Adrenal gland (tissue), 12 donors: ENCODE data around the gene LIPJ. TPM values are rescaled to one million over a fixed set of nuclear protein-coding genes. Genes with fewer than 3 reads are reported as not detected.

Experiments
- DNase-seq, 7 donors: peaks; one replicate each; pipeline ENCODE4 v3.0.0-alpha.2; 2019 to 2020
- H3K27ac ChIP-seq, 5 donors: fragments of 200-600 bp; sonication (generic) in 4 of 5; 1 replicate in 3 of 5; 2 replicates in 2 of 5; pipeline versions ENCODE4 v1.5.1 to v1.8.0; 2016 to 2020; ENCODE audit warnings: mild to moderate bottlenecking in 1 of 5
- H3K27me3 ChIP-seq: fragments of 200-600 bp; 2 replicates; pipeline ENCODE4 v1.8.0; 2021
- H3K36me3 ChIP-seq, 2 donors: fragments of 200-600 bp; replicated peaks in 1 of 2; 1 replicate in 1 of 2; 2 replicates in 1 of 2; pipeline versions ENCODE4 v1.5.1 to v1.8.0; 2018 to 2022
- H3K4me1 ChIP-seq, 2 donors: fragments of 200-600 bp; replicated peaks in 1 of 2; 1 replicate in 1 of 2; 2 replicates in 1 of 2; pipeline versions ENCODE4 v1.5.1 to v1.8.0; 2018 to 2021
- H3K4me3 ChIP-seq, 4 donors: fragments of 200-600 bp; sonication (generic) in 3 of 4; one replicate each; pipeline ENCODE4 v1.5.1; 2016 to 2018
- H3K9me3 ChIP-seq, 3 donors: fragments of 200-600 bp; sonication (generic) in 1 of 3; replicated peaks in 1 of 3; 1 replicate in 2 of 3; 2 replicates in 1 of 3; pipeline versions ENCODE4 v1.5.1 to v1.8.0; 2016 to 2021
- POLR2A ChIP-seq, 2 donors: fragments of 450-650 bp; IDR thresholded peaks; one replicate each; pipeline ENCODE4 v1.6.1; 2017; ENCODE audit warnings: antibody characterized with exemption in 2 of 2, mild to moderate bottlenecking in 2 of 2, moderate library complexity in 1 of 2
- WGBS, 4 donors: extraction: QIAGEN DNeasy Blood & Tissue Kit in 2 of 4; methylation state at CpG; one replicate each; pipeline versions ENCODE4 v1.1.5 to v1.1.7; 2013 to 2017; 5-methylcytosine and 5-hydroxymethylcytosine counted together
- intact Hi-C, 2 donors: fragments of 100-400 bp; cut with DNase I; formaldehyde crosslinking; loops; one replicate each; pipeline versions ENCODE4 v1.14.1 to v1.15.0; 2022 to 2023
- polyA plus RNA-seq, 3 donors: library from polyadenylated mRNA; stranded (reverse); fragments of 200-250 nt in 2 of 3; fragments of 350-450 nt in 1 of 3; fragmentation: Illumina TruSeq in 1 of 3; extraction: RNeasy Lipid Tissue Mini Kit (QIAGEN cat#74804) in 1 of 3; gene quantifications; one replicate each; pipeline ENCODE4 v1.2.3, GENCODE V29; 2013 to 2014
- total RNA-seq, 9 donors: library from RNA; depleted of rRNA in 4 of 9; stranded (reverse); fragments of >200 nt in 4 of 9; fragments of 120-200 nt in 1 of 9; fragmentation: NEBNext Ultra II Directional in 1 of 9; extraction: Animal tissue kit (Norgen Biotek cat#: 25700) in 1 of 9; gene quantifications; one replicate each; pipeline versions ENCODE4 v1.1.0 to v1.2.4, GENCODE V29; 2013 to 2023
- TF ChIP-seq, protein P1 (sequence below), 6 experiments: fragments of 450-650 bp in 4 of 6; fragments of 200-600 bp in 2 of 6; sonication (generic) in 1 of 6; IDR thresholded peaks; 1 replicate in 5 of 6; 2 replicates in 1 of 6; pipeline versions ENCODE4 v1.5.1 to v1.8.0; 2016 to 2021; ENCODE audit warnings: antibody characterized with exemption in 6 of 6, mild to moderate bottlenecking in 2 of 6, moderate library complexity in 1 of 6
- donor health status: healthy with polysubstance abuse.
- donor health status: Bipolar disorder and iron deficiency.
- donor health status: DM: yes; HTN: yes; CAD: no.
- donor health status: DM: no; HTN: no; CAD: no.
- donor health status: DM: no; HTN: no; CAD: no.
- donor health status: DM: yes; HTN: yes; CAD: no.

Gene LIPJ
- total and polyA plus RNA-seq, 12 donors = 0.05 to 0.17 (median 0.07) TPM; not detected in 9

DNA sequence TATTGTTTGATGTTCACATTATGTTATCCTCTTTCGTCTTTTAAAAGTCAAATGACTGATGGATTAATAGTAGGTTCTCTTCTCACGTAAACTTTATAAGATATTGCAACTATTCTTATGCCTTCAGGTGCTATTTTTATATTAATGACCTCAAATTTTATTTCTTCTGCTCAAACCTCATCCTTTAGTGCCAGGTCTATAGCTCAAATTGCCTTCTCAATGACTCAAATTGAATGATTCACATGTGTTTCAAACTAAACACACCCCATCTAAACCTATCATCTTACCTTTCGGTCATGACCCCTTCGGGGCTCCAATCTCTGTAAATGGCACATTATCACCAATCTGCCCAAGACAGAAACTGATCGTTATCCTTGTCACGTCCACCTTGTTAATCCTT, 55.6 kb downstream of the LIPJ start:
- TF ChIP-seq POLR2A (IDR thresholded peaks at IDR 0.05) = no peak
- TF ChIP-seq, protein P1, sequence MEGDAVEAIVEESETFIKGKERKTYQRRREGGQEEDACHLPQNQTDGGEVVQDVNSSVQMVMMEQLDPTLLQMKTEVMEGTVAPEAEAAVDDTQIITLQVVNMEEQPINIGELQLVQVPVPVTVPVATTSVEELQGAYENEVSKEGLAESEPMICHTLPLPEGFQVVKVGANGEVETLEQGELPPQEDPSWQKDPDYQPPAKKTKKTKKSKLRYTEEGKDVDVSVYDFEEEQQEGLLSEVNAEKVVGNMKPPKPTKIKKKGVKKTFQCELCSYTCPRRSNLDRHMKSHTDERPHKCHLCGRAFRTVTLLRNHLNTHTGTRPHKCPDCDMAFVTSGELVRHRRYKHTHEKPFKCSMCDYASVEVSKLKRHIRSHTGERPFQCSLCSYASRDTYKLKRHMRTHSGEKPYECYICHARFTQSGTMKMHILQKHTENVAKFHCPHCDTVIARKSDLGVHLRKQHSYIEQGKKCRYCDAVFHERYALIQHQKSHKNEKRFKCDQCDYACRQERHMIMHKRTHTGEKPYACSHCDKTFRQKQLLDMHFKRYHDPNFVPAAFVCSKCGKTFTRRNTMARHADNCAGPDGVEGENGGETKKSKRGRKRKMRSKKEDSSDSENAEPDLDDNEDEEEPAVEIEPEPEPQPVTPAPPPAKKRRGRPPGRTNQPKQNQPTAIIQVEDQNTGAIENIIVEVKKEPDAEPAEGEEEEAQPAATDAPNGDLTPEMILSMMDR (IDR thresholded peaks at IDR 0.05) = no peak
- Histone ChIP-seq H3K27me3 (no peaks in the 10 kb centered on the region), H3K9me3 (no peaks in the 10 kb centered on the region), H3K27ac (no peak overlapping the region), H3K36me3 (no peaks in the 10 kb centered on the region), H3K4me1 (no peaks in the 10 kb centered on the region), H3K4me3 (no peak overlapping the region)
- 79 to 88% (median 82%) methylated on average over 6 of the region's 6 CpGs for WGBS, 4 donors
- DNase-seq = no peak
- intact Hi-C loops = no loop called here

- Histone ChIP-seq H3K36me3 (no peaks in the 10 kb centered on the region), H3K27me3 (no peaks in the 10 kb centered on the region), H3K9me3 (no peaks in the 10 kb centered on the region), H3K4me3 (no peak overlapping the region), H3K4me1 (no peaks in the 10 kb centered on the region), H3K27ac (no peak overlapping the region)
- no peak for TF ChIP-seq POLR2A (IDR thresholded peaks at IDR 0.05)
- TF ChIP-seq, protein P1 (IDR thresholded peaks at IDR 0.05) = no peak
- DNase-seq = no peak
- intact Hi-C loops = no loop called here
These were observed 56.4 kb downstream of the LIPJ start for GRCh38 chr10:88642963-88643362.

DNA sequence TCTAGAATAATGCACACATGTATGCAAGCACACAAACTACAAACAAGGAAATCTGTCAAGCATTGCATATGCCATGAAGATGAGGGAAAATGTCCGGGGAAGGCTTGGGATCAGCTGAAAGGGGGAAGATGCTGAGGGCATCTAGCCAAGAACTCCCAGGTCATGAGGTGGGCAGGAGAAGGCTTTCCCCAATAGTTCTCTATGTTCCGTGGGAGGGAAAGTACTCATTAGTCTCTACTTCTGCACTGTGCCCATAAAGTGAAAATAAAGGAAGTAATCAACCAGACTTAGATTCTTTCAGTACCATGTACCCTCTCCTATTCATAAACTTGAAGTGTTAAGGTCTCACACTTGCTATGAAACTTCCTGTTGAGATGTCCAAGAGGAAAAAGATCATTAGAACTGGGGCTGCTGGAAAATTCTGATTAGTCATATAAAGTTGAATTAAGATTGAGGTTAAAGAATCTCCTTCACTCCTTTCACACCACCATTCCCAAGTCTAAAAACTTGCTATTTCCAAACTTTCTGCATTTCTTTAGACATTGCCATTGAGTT, 60.6 kb downstream of the LIPJ start:
- Histone ChIP-seq H3K9me3 (no peaks in the 10 kb centered on the region), H3K27me3 (no peaks in the 10 kb centered on the region), H3K4me1 (peaks cover 0 to 5% of the 10 kb centered on the region in 2 donors), H3K4me3 (no peak overlapping the region), H3K36me3 (no peaks in the 10 kb centered on the region), H3K27ac (no peak overlapping the region)
- no peak for DNase-seq
- TF ChIP-seq, protein P1 (IDR thresholded peaks at IDR 0.05) = no peak
- no peak for TF ChIP-seq POLR2A (IDR thresholded peaks at IDR 0.05)
- intact Hi-C loops = no loop called here
- 62 to 83% (median 67%) methylated on average over 2 of the region's 2 CpGs for WGBS, 4 donors

- intact Hi-C loops = no loop called here
- Histone ChIP-seq H3K27ac (no peak overlapping the region), H3K9me3 (no peaks in the 10 kb centered on the region), H3K4me1 (peaks cover 0 to 5% of the 10 kb centered on the region in 2 donors), H3K36me3 (no peaks in the 10 kb centered on the region), H3K27me3 (no peaks in the 10 kb centered on the region), H3K4me3 (no peak overlapping the region)
- DNase-seq = peak in 2 of 7 donors; percentile 8 to 11
- TF ChIP-seq, protein P1 (IDR thresholded peaks at IDR 0.05) = no peak
- TF ChIP-seq POLR2A (IDR thresholded peaks at IDR 0.05) = no peak
These were observed 64.6 kb downstream of the LIPJ start for GRCh38 chr10:88651101-88651551.
